IPS-18c (cell line): ENCODE measurements around the gene IKBKE.

Experiments
- H3K4me3 ChIP-seq: 2 replicates; pipeline ENCODE4 v1.7.0; 2013; ENCODE audit warnings: low read depth, mild to moderate bottlenecking, low read length, moderate library complexity; ENCODE audit not compliant: insufficient read depth
- H3K9me3 ChIP-seq: one replicate; pipeline ENCODE4 v1.6.1; 2013; ENCODE audit warnings: mild to moderate bottlenecking, low read length, moderate library complexity; ENCODE audit not compliant: control insufficient read depth, insufficient read depth

The IKBKE gene

GRCh38 chr1:206449565-206449964 is 20.7 kb upstream of the IKBKE start:
- no peaks in the 10 kb centered on the region for H3K9me3 ChIP-seq
- no peak overlapping the region for H3K4me3 ChIP-seq

GRCh38 chr1:206450281-206450680 is 20.0 kb upstream of the IKBKE start:
- H3K9me3 ChIP-seq: no peaks in the 10 kb centered on the region
- H3K4me3 ChIP-seq: no peak overlapping the region

- Histone ChIP-seq H3K9me3 (no peaks in the 10 kb centered on the region), H3K4me3 (no peak overlapping the region)
These were observed 19.1 kb upstream of the IKBKE start for GRCh38 chr1:206451134-206451686.

GRCh38 chr1:206453111-206453510 is 17.2 kb upstream of the IKBKE start:
- Histone ChIP-seq H3K9me3 (no peaks in the 10 kb centered on the region), H3K4me3 (no peak overlapping the region)

- no peaks in the 10 kb centered on the region for H3K9me3 ChIP-seq
- H3K4me3 ChIP-seq: no peak overlapping the region
These were observed 15.0 kb upstream of the IKBKE start for GRCh38 chr1:206455289-206455665.

GRCh38 chr1:206455666-206456344 is 14.5 kb upstream of the IKBKE start:
- Histone ChIP-seq H3K4me3 (no peak overlapping the region), H3K9me3 (no peaks in the 10 kb centered on the region)

GRCh38 chr1:206456577-206457370 is 13.5 kb upstream of the IKBKE start:
- H3K9me3 ChIP-seq: no peaks in the 10 kb centered on the region
- H3K4me3 ChIP-seq: no peak overlapping the region

GRCh38 chr1:206457408-206458120 is 12.7 kb upstream of the IKBKE start:
- Histone ChIP-seq H3K4me3 (no peak overlapping the region), H3K9me3 (no peaks in the 10 kb centered on the region)

GRCh38 chr1:206459703-206460102 is 10.6 kb upstream of the IKBKE start:
- Histone ChIP-seq H3K9me3 (no peaks in the 10 kb centered on the region), H3K4me3 (no peak overlapping the region)

GRCh38 chr1:206460836-206461426 is 9.3 kb upstream of the IKBKE start:
- Histone ChIP-seq H3K4me3 (no peak overlapping the region), H3K9me3 (no peaks in the 10 kb centered on the region)

- Histone ChIP-seq H3K9me3 (no peaks in the 10 kb centered on the region), H3K4me3 (no peak overlapping the region)
These were observed 8.4 kb upstream of the IKBKE start for GRCh38 chr1:206461602-206462455.

GRCh38 chr1:206463137-206463536 is 7.1 kb upstream of the IKBKE start:
- Histone ChIP-seq H3K9me3 (no peaks in the 10 kb centered on the region), H3K4me3 (no peak overlapping the region)

GRCh38 chr1:206463911-206464310 is 6.4 kb upstream of the IKBKE start:
- H3K9me3 ChIP-seq: no peaks in the 10 kb centered on the region

GRCh38 chr1:206464456-206464964 is 5.8 kb upstream of the IKBKE start:
- H3K9me3 ChIP-seq: no peaks in the 10 kb centered on the region
- H3K4me3 ChIP-seq: no peak overlapping the region

More at GRCh38 chr1:206463911-206464310, 6.4 kb upstream of the IKBKE start:
- no peak overlapping the region for H3K4me3 ChIP-seq

GRCh38 chr1:206465951-206466350 is 4.3 kb upstream of the IKBKE start:
- Histone ChIP-seq H3K9me3 (no peaks in the 10 kb centered on the region), H3K4me3 (no peak overlapping the region)

- H3K9me3 ChIP-seq: no peaks in the 10 kb centered on the region
- H3K4me3 ChIP-seq: no peak overlapping the region
These were observed 3.2 kb upstream of the IKBKE start for GRCh38 chr1:206466840-206467649.
